Heart left ventricle (tissue), 16 donors: Measurements from ENCODE around the gene MPHOSPH8. TPM values are rescaled to one million over a fixed set of nuclear protein-coding genes. Genes with fewer than 3 reads are reported as not detected.

ENCODE experiments used
- ATAC-seq, 4 donors: fragments of 200-7000 bp; cut with Tn5 transposase; one replicate each; pipeline ENCODE4 v1.9.1; 2020 to 2022; ENCODE audit warnings: moderate library complexity in 4 of 4, mild to moderate bottlenecking in 3 of 4, moderate number of reproducible peaks in 1 of 4
- DNase-seq, 5 donors: peaks; one replicate each; pipeline ENCODE4 v3.0.0-alpha.2; 2020
- H3K27ac ChIP-seq, 12 donors: fragments of 200-600 bp; sonication (generic) in 4 of 12; one replicate each; pipeline versions ENCODE4 v1.5.0 to v1.8.0; 2016 to 2022; ENCODE audit warnings: mild to moderate bottlenecking in 2 of 12
- H3K27me3 ChIP-seq, 9 donors: fragments of 200-600 bp; sonication (generic) in 2 of 9; one replicate each; pipeline versions ENCODE4 v1.5.1 to v1.8.0; 2016 to 2022; ENCODE audit warnings: mild to moderate bottlenecking in 3 of 9
- H3K36me3 ChIP-seq, 9 donors: fragments of 200-600 bp; sonication (generic) in 2 of 9; one replicate each; pipeline versions ENCODE4 v1.5.0 to v1.8.0; 2018 to 2022; ENCODE audit warnings: mild to moderate bottlenecking in 2 of 9
- H3K4me1 ChIP-seq, 12 donors: fragments of 200-600 bp; sonication (generic) in 4 of 12; one replicate each; pipeline versions ENCODE4 v1.5.0 to v1.8.0; 2016 to 2022; ENCODE audit warnings: mild to moderate bottlenecking in 3 of 12
- H3K4me3 ChIP-seq, 12 donors: fragments of 200-600 bp; sonication (generic) in 4 of 12; one replicate each; pipeline versions ENCODE4 v1.5.0 to v1.8.0; 2017 to 2022; ENCODE audit warnings: mild to moderate bottlenecking in 9 of 12, moderate library complexity in 4 of 12
- H3K9me3 ChIP-seq, 12 donors: fragments of 200-600 bp; sonication (generic) in 4 of 12; one replicate each; pipeline versions ENCODE4 v1.5.0 to v1.8.0; 2016 to 2022; ENCODE audit warnings: mild to moderate bottlenecking in 1 of 12
- CTCF ChIP-seq, 12 donors: fragments of 200-600 bp; sonication (generic) in 4 of 12; IDR thresholded peaks; one replicate each; pipeline versions ENCODE4 v1.5.0 to v1.8.0; 2018 to 2022; ENCODE audit warnings: antibody characterized with exemption in 12 of 12, mild to moderate bottlenecking in 5 of 12
- POLR2A ChIP-seq, 2 donors: fragments of 450-650 bp; IDR thresholded peaks; one replicate each; pipeline ENCODE4 v1.6.1; 2017; ENCODE audit warnings: antibody characterized with exemption in 2 of 2, mild to moderate bottlenecking in 2 of 2, moderate library complexity in 2 of 2
- WGBS, 4 donors: extraction: QIAGEN DNeasy Blood & Tissue Kit in 2 of 4; methylation state at CpG; one replicate each; pipeline versions ENCODE4 v1.1.5 to v1.1.7; 2013 to 2018; 5-methylcytosine and 5-hydroxymethylcytosine counted together
- intact Hi-C, 10 donors: fragments of 100-400 bp; cut with DNase I; formaldehyde crosslinking; loops; one replicate each; pipeline versions ENCODE4 v1.11.1 to v1.14.2; 2022
- polyA plus RNA-seq, 2 donors: library from polyadenylated mRNA; stranded (reverse); fragments of 200-250 nt; gene quantifications; one replicate each; pipeline ENCODE4 v1.2.3, GENCODE V29; 2013
- total RNA-seq, 9 donors: library from RNA; depleted of rRNA in 2 of 9; stranded (reverse); fragments of >200 nt in 2 of 9; fragmentation: NEBNext Ultra II Directional in 3 of 9; extraction: Animal tissue kit (Norgen Biotek cat#: 25700) in 3 of 9; gene quantifications; one replicate each; pipeline versions ENCODE4 v1.1.0 to v1.2.4, GENCODE V29; 2016 to 2023
- donor health status: ischemic (EF 13 %, LVEDD 7.1; RV severe dilation, severe dysfunction).
- donor health status: healthy with polysubstance abuse.
- donor health status: DM: no; HTN: yes; CAD: no.
- donor health status: DM: no; HTN: no; CAD: no.
- donor health status: ischemic (EF 25% LVEDD 6.9; RV normal size, moderate dysfunction).
- donor health status: ischemic (EF 25% LVEDD 5.7; RV mildly dilated, moderate dysfunction).
- donor health status: healthy.
- donor health status: DM: yes; HTN: yes; CAD: no.
- donor health status: ischemic (EF 35%, LVEDD 5.7; RV mildly dilated, moderate dysfunction).
- donor health status: nonischemic (EF 11% LVEDD 7.7; RV severe dilation, severe dysfunction).
- donor health status: DM: yes; HTN: yes; CAD: no.
- donor health status: PGD.
- donor health status: ischemic (EF 29% LVEDD 5.4; RV normal size, mild dysfunction).
- donor health status: nonischemic (EF 23%, LVEDD 6.1; RV moderate dilation, normal function).

Gene MPHOSPH8
- total and polyA plus RNA-seq, 11 donors, result 15.2 to 39.3 (median 26.1) TPM

DNA sequence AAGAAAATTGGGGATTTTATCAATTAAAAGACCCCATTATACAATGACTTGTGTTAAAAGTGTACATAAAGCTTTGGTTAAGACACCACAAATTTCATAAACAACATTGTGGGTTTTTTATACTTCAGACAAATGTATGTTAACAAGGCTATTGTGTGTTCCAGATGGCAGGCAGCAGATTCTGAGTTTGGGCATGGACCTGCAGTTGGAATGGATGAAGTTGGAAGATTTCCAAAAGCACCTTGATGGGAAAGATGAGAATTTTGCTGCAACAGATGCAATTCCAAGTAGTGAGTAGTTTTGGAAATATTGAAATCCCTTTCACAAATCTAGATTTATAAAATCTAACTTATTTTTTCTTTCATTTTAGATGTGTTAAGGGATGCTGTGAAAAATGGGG lies 25.4 kb downstream of the MPHOSPH8 start:
- ATAC-seq (no peak), DNase-seq (no peak)
- no peak overlapping the region for H3K27ac ChIP-seq
- no peaks in the 10 kb centered on the region for H3K4me1 ChIP-seq
- no peaks in the 10 kb centered on the region for H3K27me3 ChIP-seq
- intact Hi-C loops, result no loop called here
- no peaks in the 10 kb centered on the region for H3K9me3 ChIP-seq
- no peak overlapping the region for H3K4me3 ChIP-seq
- no peak for TF ChIP-seq POLR2A (IDR thresholded peaks at IDR 0.05)
- H3K36me3 ChIP-seq, result peaks cover 3 to 99% (median 66%) of the 10 kb centered on the region in 9 donors

- ATAC-seq (no peak), DNase-seq (no peak)
- TF ChIP-seq POLR2A (IDR thresholded peaks at IDR 0.05) (no peak), CTCF (IDR thresholded peaks at IDR 0.05) (no peak)
- Histone ChIP-seq H3K4me1 (peaks cover 0 to 17% (median 6%) of the 10 kb centered on the region in 12 donors), H3K36me3 (peaks cover 3 to 100% (median 73%) of the 10 kb centered on the region in 9 donors), H3K9me3 (no peaks in the 10 kb centered on the region), H3K27me3 (no peaks in the 10 kb centered on the region), H3K27ac (no peak overlapping the region), H3K4me3 (no peak overlapping the region)
- intact Hi-C loops, result no loop called here
- 85 to 96% (median 93%) methylated on average over 2 of the region's 2 CpGs for WGBS, 4 donors
These were observed 27.7 kb downstream of the MPHOSPH8 start for GRCh38 chr13:19661126-19661525.

- no peaks in the 10 kb centered on the region for H3K9me3 ChIP-seq
- DNase-seq (no peak), ATAC-seq (no peak)
- no peaks in the 10 kb centered on the region for H3K27me3 ChIP-seq
- TF ChIP-seq CTCF (IDR thresholded peaks at IDR 0.05), result no peak
- no peak for TF ChIP-seq POLR2A (IDR thresholded peaks at IDR 0.05)
- peaks cover 0 to 17% (median 6%) of the 10 kb centered on the region in 12 donors for H3K4me1 ChIP-seq
- WGBS, 4 donors, result 93 to 96% (median 94%) methylated on average over 15 of the region's 15 CpGs
- peaks cover 3 to 100% (median 77%) of the 10 kb centered on the region in 9 donors for H3K36me3 ChIP-seq
- intact Hi-C loops, result no loop called here
- H3K27ac ChIP-seq, result no peak overlapping the region
- H3K4me3 ChIP-seq, result no peak overlapping the region
These were observed 28.1 kb downstream of the MPHOSPH8 start for GRCh38 chr13:19661561-19661960.

DNA sequence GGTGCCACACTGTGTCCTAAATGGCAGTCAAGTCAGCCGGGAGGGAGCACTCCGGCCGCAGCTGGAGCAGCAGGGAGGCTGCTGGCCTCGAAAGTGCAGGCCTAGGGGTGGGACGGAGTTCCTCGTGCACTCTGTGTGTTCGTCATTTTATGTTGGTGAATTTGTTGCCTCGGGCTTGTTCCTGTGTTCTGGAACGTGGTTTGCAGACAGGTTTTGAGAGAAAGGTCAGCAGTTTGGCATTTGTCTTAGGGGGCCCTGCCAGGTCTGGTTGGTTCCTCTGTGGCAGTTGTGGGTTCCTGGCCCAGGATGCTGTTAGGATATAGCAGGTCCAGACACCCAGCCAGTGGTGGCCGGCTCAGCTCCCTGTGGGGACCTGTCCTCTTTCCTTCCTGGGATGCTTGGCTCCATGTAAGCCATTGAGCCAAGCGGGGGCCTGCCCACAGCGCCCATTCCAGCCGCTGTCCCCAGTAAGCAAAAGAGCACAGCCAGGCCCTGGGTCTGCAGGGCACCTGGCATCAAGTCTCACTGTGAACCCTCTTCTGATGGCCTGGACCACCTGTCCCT lies 30.0 kb downstream of the MPHOSPH8 start:
- peaks cover 0 to 17% (median 6%) of the 10 kb centered on the region in 12 donors for H3K4me1 ChIP-seq
- intact Hi-C loops, result no loop called here
- 84 to 97% (median 91%) methylated on average over 10 to 13 of the region's 13 CpGs for WGBS, 4 donors
- ATAC-seq (no peak), DNase-seq (no peak)
- H3K27me3 ChIP-seq, result no peaks in the 10 kb centered on the region
- no peak overlapping the region for H3K4me3 ChIP-seq
- H3K36me3 ChIP-seq, result peaks cover 3 to 100% (median 90%) of the 10 kb centered on the region in 9 donors
- no peak overlapping the region for H3K27ac ChIP-seq
- H3K9me3 ChIP-seq, result no peaks in the 10 kb centered on the region
- TF ChIP-seq POLR2A (IDR thresholded peaks at IDR 0.05), result no peak
- no peak for TF ChIP-seq CTCF (IDR thresholded peaks at IDR 0.05)
